GM23338 (cell line): ENCODE measurements around the gene CTRB2. TPM values are rescaled to one million over a fixed set of nuclear protein-coding genes. Genes with fewer than 3 reads are reported as not detected.

Source experiments
- ATAC-seq: fragments of 200-7000 bp; cut with Tn5 transposase; 3 replicates; pipeline ENCODE4 v1.9.1; 2020
- DNase-seq: peaks from one replicate; pipeline ENCODE4 v3.0.0-alpha.2; 2015; ENCODE audit warnings: low spot score
- H2AFZ ChIP-seq: fragments of 200-600 bp; sonication (generic); 2 replicates; pipeline ENCODE4 v1.8.0; 2016; ENCODE audit warnings: antibody characterized with exemption, mild to moderate bottlenecking, moderate library complexity
- H3F3A ChIP-seq: fragments of 200-600 bp; sonication (generic); replicated peaks from 2 replicates; pipeline ENCODE4 v1.8.0; 2017; ENCODE audit warnings: antibody characterized with exemption, mixed run types, low read depth
- H3K27ac ChIP-seq: fragments of 200-600 bp; sonication (generic); 2 replicates; pipeline ENCODE4 v1.6.1; 2016; ENCODE audit warnings: low read depth
- H3K27me3 ChIP-seq: fragments of 200-600 bp; sonication (generic); 2 replicates; pipeline ENCODE4 v1.8.0; 2016; ENCODE audit warnings: mild to moderate bottlenecking, mixed run types, moderate library complexity; ENCODE audit not compliant: insufficient read depth
- H3K36me3 ChIP-seq: fragments of 200-600 bp; sonication (generic); 2 replicates; pipeline ENCODE4 v1.8.0; 2016; ENCODE audit warnings: mild to moderate bottlenecking; ENCODE audit not compliant: insufficient read depth
- H3K4me1 ChIP-seq: fragments of 200-600 bp; sonication (generic); 2 replicates; pipeline ENCODE4 v1.8.0; 2016; ENCODE audit warnings: mild to moderate bottlenecking, moderate library complexity; ENCODE audit not compliant: insufficient read depth
- H3K4me2 ChIP-seq: fragments of 200-600 bp; sonication (generic); 2 replicates; pipeline ENCODE4 v1.7.1; 2017; ENCODE audit warnings: mixed run types
- H3K4me3 ChIP-seq: fragments of 200-600 bp; sonication (generic); 2 replicates; pipeline ENCODE4 v1.6.1; 2016; ENCODE audit warnings: mixed run types
- H3K79me2 ChIP-seq: fragments of 200-600 bp; sonication (generic); replicated peaks from 2 replicates; pipeline ENCODE4 v1.8.0; 2017; ENCODE audit warnings: mild to moderate bottlenecking; ENCODE audit not compliant: insufficient read depth
- H3K9me2 ChIP-seq: fragments of 200-600 bp; sonication (generic); 2 replicates; pipeline ENCODE4 v1.8.0; 2017; ENCODE audit not compliant: insufficient read depth
- H4K20me1 ChIP-seq: fragments of 200-600 bp; sonication (generic); replicated peaks from 2 replicates; pipeline ENCODE4 v1.8.0; 2017; ENCODE audit warnings: mild to moderate bottlenecking; ENCODE audit not compliant: insufficient read depth
- H3K27ac Mint-ChIP-seq: 2 replicates; pipeline ENCODE4 v1.8.0; 2020; ENCODE audit warnings: inconsistent platforms, mild to moderate bottlenecking, moderate library complexity, mixed read lengths
- H3K27me3 Mint-ChIP-seq: 3 replicates; pipeline ENCODE4 v1.8.0; 2022; ENCODE audit warnings: low read depth, mild to moderate bottlenecking, moderate library complexity, mixed read lengths, inconsistent platforms; ENCODE audit not compliant: insufficient read depth, poor library complexity
- H3K36me3 Mint-ChIP-seq: 3 replicates; pipeline ENCODE4 v1.8.0; 2021; ENCODE audit warnings: low read depth, mild to moderate bottlenecking, inconsistent platforms, moderate library complexity, mixed read lengths
- H3K4me1 Mint-ChIP-seq: 3 replicates; pipeline ENCODE4 v1.8.0; 2020; ENCODE audit warnings: mild to moderate bottlenecking, inconsistent platforms, mixed read lengths
- H3K4me3 Mint-ChIP-seq: 3 replicates; pipeline ENCODE4 v1.8.0; 2021; ENCODE audit warnings: moderate library complexity, mild to moderate bottlenecking, inconsistent platforms, mixed read lengths
- H3K9me3 Mint-ChIP-seq: 3 replicates; pipeline ENCODE4 v1.8.0; 2020; ENCODE audit warnings: moderate library complexity, mild to moderate bottlenecking, inconsistent platforms, mixed read lengths
- POLR2AphosphoS5 ChIP-seq: IDR thresholded peaks from 2 replicates; pipeline ENCODE4 v1.6.1; 2016; ENCODE audit warnings: antibody characterized with exemption, low read depth
- polyA plus RNA-seq: library from polyadenylated mRNA; unstranded; fragments of >200 nt; fragmentation: Nextera tagmentation; extraction: Ambion mirVana; gene quantifications from 2 replicates; pipeline ENCODE4 v1.2.1, GENCODE V29; 2016
- total RNA-seq: library from RNA; depleted of rRNA; stranded (reverse); fragments of >200 nt; shearing (Covaris generic); gene quantifications from 2 replicates; pipeline ENCODE4 v1.2.3, GENCODE V29; 2014
- TF ChIP-seq, protein P1 (sequence below): IDR thresholded peaks from 2 replicates; pipeline ENCODE4 v1.6.1; 2016; ENCODE audit warnings: antibody characterized with exemption
- TF ChIP-seq, protein P2 (sequence below), 2 experiments: fragments of 200-600 bp in 1 of 2; sonication (generic) in 1 of 2; conservative IDR thresholded peaks; 2 replicates each; pipeline versions ENCODE4 v1.5.1 to v1.6.1; 2016 to 2017; ENCODE audit warnings: antibody characterized with exemption in 2 of 2, low read depth in 2 of 2, mild to moderate bottlenecking in 2 of 2, moderate library complexity in 1 of 2

CTRB2 gene
- total and polyA plus RNA-seq, 2 experiments from 2014 or later, result not detected

DNA sequence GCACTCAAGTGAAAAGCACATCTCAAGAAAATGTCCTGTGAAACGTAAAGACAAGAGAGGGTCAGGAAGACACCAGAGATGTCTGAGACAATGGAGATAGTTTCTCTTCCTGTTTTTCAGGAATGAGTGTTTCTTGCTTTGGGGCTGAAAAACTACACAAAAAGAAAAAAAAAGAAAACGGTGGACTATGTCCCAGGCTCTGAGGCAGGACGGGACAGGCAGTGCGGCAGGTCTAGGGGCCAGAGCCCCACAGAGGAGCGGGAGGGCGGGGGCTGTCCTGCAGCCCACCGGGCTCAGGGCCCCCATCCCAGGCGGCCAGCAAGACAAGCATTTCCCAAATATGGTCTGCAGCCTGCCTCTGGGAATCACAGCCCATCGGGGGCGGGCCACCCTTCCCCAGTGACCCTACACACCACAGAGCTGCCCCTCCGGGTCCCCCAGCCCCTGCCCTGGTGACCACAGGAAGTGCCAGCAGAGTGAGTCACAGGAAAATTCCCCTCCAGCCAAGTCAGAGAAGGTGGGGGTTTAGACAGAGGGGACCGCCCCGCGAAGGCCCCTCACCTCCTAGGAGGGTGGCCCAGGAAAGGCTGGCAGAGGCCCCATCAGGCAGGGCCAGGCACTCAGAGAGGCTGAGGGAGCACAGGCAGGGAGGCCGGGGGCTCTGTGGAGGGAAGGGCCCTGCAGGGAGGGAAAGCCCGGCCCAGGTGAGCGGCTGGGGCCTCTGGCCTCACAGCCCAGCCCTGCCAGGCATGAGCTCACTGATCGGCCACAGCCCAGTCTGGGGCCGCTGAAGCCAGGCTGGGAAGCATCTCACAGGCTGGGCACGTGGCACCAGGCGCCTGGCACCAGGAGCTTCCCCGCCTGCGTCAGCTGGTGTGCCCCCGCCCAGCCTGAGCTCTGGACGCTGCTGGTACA, 38.1 kb upstream of the CTRB2 start:
- peak; percentile 59 for ATAC-seq
- 0 out of 2 replicates have a peak, but pooled peaks cover 11% of the 10 kb centered on the region for H3F3A ChIP-seq
- H3K36me3 ChIP-seq, result no peaks in the 10 kb centered on the region
- H3K79me2 ChIP-seq, result peaks cover 94% of the 10 kb centered on the region
- peak; percentile 81 for DNase-seq
- H3K4me1 ChIP-seq, result peaks cover 47% of the 10 kb centered on the region
- no peaks in the 10 kb centered on the region for H3K9me2 ChIP-seq
- no peaks in the 10 kb centered on the region; the same call in 1 of the 3 replicates for H3K9me3 Mint-ChIP-seq
- H4K20me1 ChIP-seq, result peaks cover 54% of the 10 kb centered on the region
- peaks cover 35% of the 10 kb centered on the region for H3K36me3 Mint-ChIP-seq
- peaks cover 74% of the 10 kb centered on the region for H3K4me1 Mint-ChIP-seq
- H3K4me3 ChIP-seq, result no peak overlapping the region
- H3K27ac Mint-ChIP-seq, result peak overlapping the region; percentile 97
- H3K4me3 Mint-ChIP-seq, result peak overlapping the region; percentile 50; the same call in 1 of the 3 replicates
- TF ChIP-seq, protein P1, sequence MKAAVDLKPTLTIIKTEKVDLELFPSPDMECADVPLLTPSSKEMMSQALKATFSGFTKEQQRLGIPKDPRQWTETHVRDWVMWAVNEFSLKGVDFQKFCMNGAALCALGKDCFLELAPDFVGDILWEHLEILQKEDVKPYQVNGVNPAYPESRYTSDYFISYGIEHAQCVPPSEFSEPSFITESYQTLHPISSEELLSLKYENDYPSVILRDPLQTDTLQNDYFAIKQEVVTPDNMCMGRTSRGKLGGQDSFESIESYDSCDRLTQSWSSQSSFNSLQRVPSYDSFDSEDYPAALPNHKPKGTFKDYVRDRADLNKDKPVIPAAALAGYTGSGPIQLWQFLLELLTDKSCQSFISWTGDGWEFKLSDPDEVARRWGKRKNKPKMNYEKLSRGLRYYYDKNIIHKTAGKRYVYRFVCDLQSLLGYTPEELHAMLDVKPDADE, result 0 out of 2 replicates have a peak, but pooled peaks have one; percentile 23
- 0 out of 2 replicates have a peak, but pooled peaks have one; percentile 22 for TF ChIP-seq POLR2AphosphoS5
- TF ChIP-seq, protein P2, sequence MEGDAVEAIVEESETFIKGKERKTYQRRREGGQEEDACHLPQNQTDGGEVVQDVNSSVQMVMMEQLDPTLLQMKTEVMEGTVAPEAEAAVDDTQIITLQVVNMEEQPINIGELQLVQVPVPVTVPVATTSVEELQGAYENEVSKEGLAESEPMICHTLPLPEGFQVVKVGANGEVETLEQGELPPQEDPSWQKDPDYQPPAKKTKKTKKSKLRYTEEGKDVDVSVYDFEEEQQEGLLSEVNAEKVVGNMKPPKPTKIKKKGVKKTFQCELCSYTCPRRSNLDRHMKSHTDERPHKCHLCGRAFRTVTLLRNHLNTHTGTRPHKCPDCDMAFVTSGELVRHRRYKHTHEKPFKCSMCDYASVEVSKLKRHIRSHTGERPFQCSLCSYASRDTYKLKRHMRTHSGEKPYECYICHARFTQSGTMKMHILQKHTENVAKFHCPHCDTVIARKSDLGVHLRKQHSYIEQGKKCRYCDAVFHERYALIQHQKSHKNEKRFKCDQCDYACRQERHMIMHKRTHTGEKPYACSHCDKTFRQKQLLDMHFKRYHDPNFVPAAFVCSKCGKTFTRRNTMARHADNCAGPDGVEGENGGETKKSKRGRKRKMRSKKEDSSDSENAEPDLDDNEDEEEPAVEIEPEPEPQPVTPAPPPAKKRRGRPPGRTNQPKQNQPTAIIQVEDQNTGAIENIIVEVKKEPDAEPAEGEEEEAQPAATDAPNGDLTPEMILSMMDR (conservative IDR thresholded peaks at IDR 0.05; ENCODE audit: low read depth in 2 of 2), result no peak
- no peaks in the 10 kb centered on the region for H3K27me3 ChIP-seq
- peaks cover 36% of the 10 kb centered on the region for H3K27me3 Mint-ChIP-seq
- H3K4me2 ChIP-seq, result peak overlapping the region; percentile 42
- H3K27ac ChIP-seq, result peak overlapping the region; percentile 93
- H2AFZ ChIP-seq, result no peak overlapping the region

DNA sequence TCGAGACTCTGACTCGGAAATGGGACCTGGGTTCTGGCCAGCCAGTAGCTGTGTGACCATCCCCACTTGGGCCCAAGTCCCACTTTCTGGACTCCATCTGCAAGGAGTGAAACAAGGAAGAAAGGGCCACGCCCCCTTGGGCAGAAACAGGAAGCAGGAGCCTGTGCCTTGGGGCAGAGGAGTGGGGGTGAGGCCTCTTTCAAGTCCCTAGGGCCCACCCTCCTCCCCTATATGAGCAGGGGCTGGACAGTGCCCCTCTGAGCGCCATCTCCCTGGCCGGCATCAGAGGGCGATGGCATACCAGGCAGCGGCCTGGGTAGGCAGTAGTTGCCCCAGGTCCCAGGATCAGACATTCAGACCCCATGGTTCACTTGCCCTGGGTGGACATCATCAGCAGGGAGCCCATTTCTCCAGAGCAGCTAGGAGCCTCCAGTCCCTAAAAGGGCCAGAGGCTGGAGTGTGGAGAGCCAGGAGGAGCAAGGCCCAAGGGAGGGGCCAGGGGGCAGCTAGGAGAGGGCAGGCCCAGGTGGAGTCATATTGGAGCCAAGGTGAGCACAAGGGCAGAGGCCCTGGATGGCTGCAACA, 37.4 kb upstream of the CTRB2 start:
- H3K4me3 ChIP-seq, result no peak overlapping the region
- TF ChIP-seq, protein P1, result no peak
- TF ChIP-seq, protein P2 (conservative IDR thresholded peaks at IDR 0.05; ENCODE audit: low read depth in 2 of 2), result 0 out of 4 replicates have a peak, but pooled peaks of 1 of the 2 experiments have one; percentile 8

More for the DNA sequence above, 37.4 kb upstream of the CTRB2 start:
- Histone ChIP-seq H3F3A (0 out of 2 replicates have a peak, but pooled peaks cover 11% of the 10 kb centered on the region), H3K4me2 (peak overlapping the region; percentile 42), H3K9me2 (no peaks in the 10 kb centered on the region), H3K79me2 (peaks cover 93% of the 10 kb centered on the region), H4K20me1 (peaks cover 46% of the 10 kb centered on the region), H3K27ac (peak overlapping the region; percentile 93), H3K36me3 (no peaks in the 10 kb centered on the region), H3K27me3 (no peaks in the 10 kb centered on the region), H2AFZ (no peak overlapping the region), H3K4me1 (peaks cover 41% of the 10 kb centered on the region)
- no peak for DNase-seq
- Mint-ChIP-seq H3K4me3 (no peak overlapping the region; the same call in 2 of the 3 replicates), H3K9me3 (no peaks in the 10 kb centered on the region; the same call in 1 of the 3 replicates), H3K4me1 (peaks cover 70% of the 10 kb centered on the region), H3K36me3 (peaks cover 39% of the 10 kb centered on the region), H3K27ac (peak overlapping the region; percentile 97), H3K27me3 (peaks cover 36% of the 10 kb centered on the region)
- no peak for ATAC-seq
